Transverse colon (tissue), 4 donors: Measurements from ENCODE around the gene WDR5. TPM values are rescaled to one million over a fixed set of nuclear protein-coding genes. Genes with fewer than 3 reads are reported as not detected.

Source experiments
- DNase-seq: peaks from one replicate; pipeline ENCODE4 v3.0.0-alpha.2; 2019
- H3K27ac ChIP-seq, 4 donors: fragments of 200-600 bp; sonication (generic); 2 replicates each; pipeline ENCODE4 v1.5.1; 2016 to 2018; ENCODE audit warnings: inconsistent platforms in 4 of 4
- H3K27me3 ChIP-seq: fragments of 200-600 bp; sonication (generic); 2 replicates; pipeline ENCODE4 v1.5.1; 2017; ENCODE audit warnings: inconsistent platforms
- H3K36me3 ChIP-seq, 4 donors: fragments of 200-600 bp; sonication (generic); 2 replicates each; pipeline ENCODE4 v1.5.1; 2017 to 2019; ENCODE audit warnings: inconsistent platforms in 4 of 4
- H3K4me1 ChIP-seq, 4 donors: fragments of 200-600 bp; sonication (generic); 2 replicates each; pipeline ENCODE4 v1.5.1; 2017 to 2020; ENCODE audit warnings: inconsistent platforms in 4 of 4
- H3K4me3 ChIP-seq, 4 donors: fragments of 200-600 bp; sonication (generic); 1 replicate in 1 of 4; 2 replicates in 3 of 4; pipeline versions ENCODE4 v1.5.1 to v1.6.1; 2017 to 2019; ENCODE audit warnings: inconsistent platforms in 4 of 4
- H3K9me3 ChIP-seq, 2 donors: fragments of 200-600 bp; sonication (generic); 2 replicates each; pipeline ENCODE4 v1.5.1; 2017 to 2019; ENCODE audit warnings: inconsistent platforms in 2 of 2
- EP300 ChIP-seq: sonication (generic); formaldehyde crosslinking; IDR thresholded peaks from one replicate; pipeline ENCODE4 v1.6.1; 2017; ENCODE audit warnings: antibody characterized with exemption, low read depth
- POLR2A ChIP-seq: fragments of 450-650 bp; IDR thresholded peaks from one replicate; pipeline ENCODE4 v1.6.1; 2016; ENCODE audit warnings: antibody characterized with exemption, mild to moderate bottlenecking, moderate library complexity
- POLR2AphosphoS5 ChIP-seq, 3 donors: sonication (generic); formaldehyde crosslinking; IDR thresholded peaks; one replicate each; pipeline ENCODE4 v1.6.1; 2016; ENCODE audit warnings: antibody characterized with exemption in 3 of 3
- WGBS, 2 donors: methylation state at CpG; one replicate each; pipeline ENCODE4 v1.1.5; 2018; ENCODE audit warnings: low coverage in 1 of 2; 5-methylcytosine and 5-hydroxymethylcytosine counted together
- in situ Hi-C, 4 donors: fragments of 200-750 bp; cut with MboI; loops; one replicate each; pipeline versions ENCODE4 v1.15.0 to v1.15.1; 2017; ENCODE audit warnings: low sequenced_read_pairs in 3 of 4, low pct_ligation_motif_present in 1 of 4, low pct_unique_long_range_greater_than_20kb in 1 of 4
- intact Hi-C: fragments of 100-400 bp; cut with DNase I; formaldehyde crosslinking; loops from one replicate; pipeline ENCODE4 v1.15.1; 2023; ENCODE audit warnings: low total_unique reads
- total RNA-seq, 4 donors: library from RNA; depleted of rRNA; stranded (reverse); fragments of >200 nt; gene quantifications; one replicate each; pipeline ENCODE4 v1.1.0, GENCODE V29; 2016
- TF ChIP-seq, protein P1 (sequence below), 5 experiments: fragments of 200-600 bp in 3 of 5; fragments of 450-650 bp in 2 of 5; sonication (generic) in 3 of 5; IDR thresholded peaks; 1 replicate in 2 of 5; 2 replicates in 3 of 5; pipeline ENCODE4 v1.5.1; 2016 to 2017; ENCODE audit warnings: antibody characterized with exemption in 5 of 5, inconsistent platforms in 3 of 5, mild to moderate bottlenecking in 2 of 5, moderate library complexity in 1 of 5

The WDR5 gene
- total RNA-seq, 4 donors from 2014 or later: 8.2 to 95.7 (median 16.3) TPM

DNA sequence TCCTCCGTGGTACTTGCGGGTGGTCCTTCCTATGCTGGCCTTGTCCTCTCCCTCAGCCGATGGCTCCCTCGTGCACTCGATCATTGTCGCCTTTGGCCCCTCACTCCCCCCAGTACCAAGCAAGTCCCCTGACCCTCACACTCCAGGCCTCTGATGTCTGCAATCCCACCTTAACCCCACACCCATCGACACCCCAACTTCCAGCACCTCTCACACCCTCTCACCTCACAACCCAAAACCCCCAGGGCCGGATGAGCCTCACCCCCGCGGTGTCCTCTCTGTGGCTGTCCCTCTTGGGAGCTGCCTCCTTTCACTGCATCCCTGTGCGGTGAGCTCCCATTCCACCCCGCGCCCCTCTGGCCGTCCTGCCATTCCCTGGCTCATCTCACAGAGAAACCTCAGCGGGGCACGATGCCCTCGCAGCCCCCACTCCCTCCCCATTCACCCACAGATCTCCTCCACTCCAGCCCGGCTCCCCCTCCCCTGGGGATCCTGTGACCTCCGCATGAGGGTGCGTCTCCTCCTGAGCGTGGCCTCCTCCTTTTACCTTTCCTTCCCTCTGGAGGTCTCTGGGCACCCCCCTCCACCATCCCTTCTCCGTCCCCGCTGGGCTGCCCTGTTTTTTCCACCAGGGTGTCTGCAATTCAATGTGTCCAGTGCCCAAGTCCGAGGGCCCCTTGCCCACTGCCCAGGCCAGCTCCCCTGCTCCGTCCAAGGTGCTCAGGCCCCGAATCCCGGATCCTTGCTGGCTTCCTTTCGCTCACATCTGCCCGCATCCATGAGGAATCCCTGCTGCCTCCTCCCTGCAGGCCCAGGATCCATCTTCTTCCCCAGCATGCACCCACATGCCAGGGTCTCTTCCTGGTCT lies 44.3 kb downstream of the WDR5 start:
- intact Hi-C loops (loop anchor here (10.0 kb wide), 1 partner anchor 145 kb away; the partner anchor contains the start of gene RXRA), in situ Hi-C loops (loop anchor here in 2 of 4 donors (10.0 to 25.0 kb wide), 2 partner anchors 132 to 265 kb away; no protein-coding TSS in a partner anchor)
- Histone ChIP-seq H3K36me3 (no peaks in the 10 kb centered on the region), H3K9me3 (no peaks in the 10 kb centered on the region), H3K4me1 (peaks cover 0 to 13% (median 3%) of the 10 kb centered on the region in 4 donors), H3K27ac (no peak overlapping the region), H3K4me3 (no peak overlapping the region), H3K27me3 (peaks cover 35% of the 10 kb centered on the region)
- WGBS, 2 donors: 89 to 97% methylated on average over 12 to 29 of the region's 29 CpGs
- no peak for TF ChIP-seq POLR2A
- no peak for TF ChIP-seq POLR2AphosphoS5 (IDR thresholded peaks at IDR 0.05)
- no peak for TF ChIP-seq EP300
- TF ChIP-seq, protein P1, sequence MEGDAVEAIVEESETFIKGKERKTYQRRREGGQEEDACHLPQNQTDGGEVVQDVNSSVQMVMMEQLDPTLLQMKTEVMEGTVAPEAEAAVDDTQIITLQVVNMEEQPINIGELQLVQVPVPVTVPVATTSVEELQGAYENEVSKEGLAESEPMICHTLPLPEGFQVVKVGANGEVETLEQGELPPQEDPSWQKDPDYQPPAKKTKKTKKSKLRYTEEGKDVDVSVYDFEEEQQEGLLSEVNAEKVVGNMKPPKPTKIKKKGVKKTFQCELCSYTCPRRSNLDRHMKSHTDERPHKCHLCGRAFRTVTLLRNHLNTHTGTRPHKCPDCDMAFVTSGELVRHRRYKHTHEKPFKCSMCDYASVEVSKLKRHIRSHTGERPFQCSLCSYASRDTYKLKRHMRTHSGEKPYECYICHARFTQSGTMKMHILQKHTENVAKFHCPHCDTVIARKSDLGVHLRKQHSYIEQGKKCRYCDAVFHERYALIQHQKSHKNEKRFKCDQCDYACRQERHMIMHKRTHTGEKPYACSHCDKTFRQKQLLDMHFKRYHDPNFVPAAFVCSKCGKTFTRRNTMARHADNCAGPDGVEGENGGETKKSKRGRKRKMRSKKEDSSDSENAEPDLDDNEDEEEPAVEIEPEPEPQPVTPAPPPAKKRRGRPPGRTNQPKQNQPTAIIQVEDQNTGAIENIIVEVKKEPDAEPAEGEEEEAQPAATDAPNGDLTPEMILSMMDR (IDR thresholded peaks at IDR 0.05): no peak
- no peak for DNase-seq

DNA sequence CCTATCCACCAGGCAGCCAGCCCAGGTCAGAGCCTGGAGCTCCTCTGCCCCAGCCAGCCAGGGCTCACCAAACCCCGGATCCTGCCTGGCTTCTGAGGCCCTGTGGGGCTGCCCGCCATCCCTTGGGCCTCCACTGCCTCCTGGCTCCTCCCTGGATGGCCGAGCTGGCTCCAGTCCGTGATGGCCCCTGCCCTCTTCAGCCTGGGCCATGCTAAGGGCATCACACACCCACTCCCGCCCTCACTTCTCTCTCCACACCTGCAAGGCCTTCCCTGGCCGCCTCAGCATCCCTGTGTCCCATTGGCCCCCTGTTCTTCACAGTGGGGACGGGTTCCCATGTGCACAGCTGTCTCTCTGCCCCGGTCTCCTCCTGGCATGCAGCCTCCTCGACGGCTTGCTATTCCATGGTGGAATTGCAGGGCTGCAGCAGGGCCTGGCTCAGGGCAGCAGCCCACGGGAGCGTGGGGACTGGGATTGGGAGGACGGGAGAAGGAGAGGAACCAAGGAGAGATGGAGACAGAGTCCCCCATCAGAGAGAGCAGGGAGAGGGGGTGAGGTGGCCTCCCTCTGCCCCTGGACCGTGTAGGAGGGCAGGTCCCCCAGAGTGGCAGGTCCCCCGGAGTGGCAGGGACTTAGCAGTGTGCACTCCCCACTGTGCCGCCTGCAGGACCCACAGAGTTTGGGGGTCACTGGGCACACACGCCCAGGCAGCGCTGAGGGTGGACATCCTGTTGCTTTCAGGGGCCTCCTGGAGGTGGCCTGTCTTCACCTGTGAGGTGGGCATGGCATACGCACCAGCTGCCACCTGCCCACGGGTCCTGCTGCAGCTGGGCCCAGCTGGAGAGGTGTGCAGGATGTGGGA lies 45.1 kb downstream of the WDR5 start:
- in situ Hi-C loops: loop anchor here in 2 of 4 donors (25.0 kb wide), 1 partner anchor 131 kb away; no protein-coding TSS in a partner anchor
- Histone ChIP-seq H3K36me3 (no peaks in the 10 kb centered on the region), H3K4me1 (peaks cover 0 to 7% (median 0%) of the 10 kb centered on the region in 4 donors), H3K27me3 (peaks cover 27% of the 10 kb centered on the region), H3K4me3 (no peak overlapping the region), H3K27ac (no peak overlapping the region), H3K9me3 (no peaks in the 10 kb centered on the region)
- 81% methylated on average over 17 of the region's 20 CpGs; no CpG with 5 or more reads in 1 of the 2 donors for WGBS, 2 donors
- intact Hi-C loops: no loop called here
- no peak for TF ChIP-seq EP300
- TF ChIP-seq, protein P1 (IDR thresholded peaks at IDR 0.05): no peak
- no peak for TF ChIP-seq POLR2A
- no peak for TF ChIP-seq POLR2AphosphoS5 (IDR thresholded peaks at IDR 0.05)
- no peak for DNase-seq

DNA sequence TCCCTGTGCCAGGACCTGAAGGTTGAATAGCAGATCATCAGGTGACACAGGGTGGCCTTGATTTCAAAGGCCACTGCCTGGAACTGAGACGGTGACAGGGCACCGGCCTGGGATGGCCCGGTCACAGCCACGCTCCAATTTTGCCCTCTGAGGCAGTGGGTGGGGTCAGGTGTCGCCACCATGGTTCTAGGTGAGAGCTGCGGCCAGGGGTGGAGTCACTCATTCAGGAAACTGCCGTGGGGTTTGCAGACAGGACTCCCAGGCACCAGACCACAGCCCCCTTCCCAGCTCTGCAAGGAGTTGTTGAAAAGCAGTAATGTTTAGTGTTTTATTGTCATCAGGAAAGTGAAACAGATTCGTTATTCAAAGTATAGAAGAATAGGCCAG lies 45.8 kb downstream of the WDR5 start:
- no peaks in the 10 kb centered on the region for H3K36me3 ChIP-seq
- no peak for DNase-seq
- no peaks in the 10 kb centered on the region for H3K9me3 ChIP-seq
- in situ Hi-C loops: loop anchor here in 2 of 4 donors (25.0 kb wide), 1 partner anchor 131 kb away; no protein-coding TSS in a partner anchor
- no peak overlapping the region for H3K27ac ChIP-seq
- intact Hi-C loops: no loop called here
- peaks cover 0 to 3% (median 0%) of the 10 kb centered on the region in 4 donors for H3K4me1 ChIP-seq
- H3K4me3 ChIP-seq: no peak overlapping the region
- TF ChIP-seq, protein P1 (IDR thresholded peaks at IDR 0.05): no peak
- TF ChIP-seq EP300 (no peak), POLR2A (no peak), POLR2AphosphoS5 (IDR thresholded peaks at IDR 0.05) (no peak)
- WGBS, 2 donors: 49 to 60% methylated on average over 1 to 8 of the region's 8 CpGs
- H3K27me3 ChIP-seq: peaks cover 21% of the 10 kb centered on the region

DNA sequence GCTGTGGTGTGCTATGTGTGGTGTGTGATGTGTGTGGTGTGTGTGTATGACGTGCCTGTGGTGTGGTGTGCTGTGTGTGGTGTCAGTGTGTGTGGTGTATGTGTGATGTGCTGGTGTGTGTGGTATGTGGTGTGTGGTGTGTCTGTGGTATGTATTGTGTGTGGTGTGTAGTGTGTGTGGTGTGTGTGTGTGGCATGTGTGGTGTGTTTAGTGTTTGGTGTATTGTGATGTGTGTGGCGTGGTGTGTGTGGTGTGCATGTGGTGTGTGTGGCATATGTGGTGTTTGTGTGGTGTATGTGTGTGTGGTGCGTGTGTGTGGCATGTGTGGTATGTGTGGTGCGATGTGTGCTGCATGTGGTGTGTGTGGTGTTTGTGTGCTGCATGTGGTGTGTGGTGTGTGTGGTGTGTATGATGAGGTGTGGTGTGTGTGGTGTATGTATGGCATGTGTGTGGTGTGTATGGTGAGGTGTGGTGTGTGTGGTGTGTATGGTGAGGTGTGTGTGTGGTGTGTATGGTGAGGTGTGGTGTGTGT lies 46.7 kb downstream of the WDR5 start:
- no peak for TF ChIP-seq POLR2A
- TF ChIP-seq POLR2AphosphoS5 (IDR thresholded peaks at IDR 0.05): no peak
- TF ChIP-seq, protein P1 (IDR thresholded peaks at IDR 0.05): no peak
- no peak for TF ChIP-seq EP300
- 81 to 95% methylated on average over 4 of the region's 4 CpGs for WGBS, 2 donors
- H3K27me3 ChIP-seq: peaks cover 18% of the 10 kb centered on the region
- in situ Hi-C loops: loop anchor here in 2 of 4 donors (25.0 kb wide), 1 partner anchor 130 kb away; no protein-coding TSS in a partner anchor
- no peak overlapping the region for H3K4me3 ChIP-seq
- no peak for DNase-seq
- H3K9me3 ChIP-seq: no peaks in the 10 kb centered on the region
- no peak overlapping the region for H3K27ac ChIP-seq
- H3K4me1 ChIP-seq: peaks cover 0 to 3% (median 0%) of the 10 kb centered on the region in 4 donors
- intact Hi-C loops: no loop called here
- H3K36me3 ChIP-seq: no peaks in the 10 kb centered on the region
